ENCODE results near the gene YWHAB. TPM values are rescaled to one million over a fixed set of nuclear protein-coding genes. Genes with fewer than 3 reads are reported as not detected.
A peak's percentile ranks its signal among the peaks of the same experiment; 100 is the strongest.

YWHAB gene
- total and polyA plus RNA-seq, 10 donors: 85.8 to 237 (median 174) TPM

GRCh38 chr20:44908987-44909871, 23.7 kb downstream of the YWHAB start:
- TF ChIP-seq, protein P1, sequence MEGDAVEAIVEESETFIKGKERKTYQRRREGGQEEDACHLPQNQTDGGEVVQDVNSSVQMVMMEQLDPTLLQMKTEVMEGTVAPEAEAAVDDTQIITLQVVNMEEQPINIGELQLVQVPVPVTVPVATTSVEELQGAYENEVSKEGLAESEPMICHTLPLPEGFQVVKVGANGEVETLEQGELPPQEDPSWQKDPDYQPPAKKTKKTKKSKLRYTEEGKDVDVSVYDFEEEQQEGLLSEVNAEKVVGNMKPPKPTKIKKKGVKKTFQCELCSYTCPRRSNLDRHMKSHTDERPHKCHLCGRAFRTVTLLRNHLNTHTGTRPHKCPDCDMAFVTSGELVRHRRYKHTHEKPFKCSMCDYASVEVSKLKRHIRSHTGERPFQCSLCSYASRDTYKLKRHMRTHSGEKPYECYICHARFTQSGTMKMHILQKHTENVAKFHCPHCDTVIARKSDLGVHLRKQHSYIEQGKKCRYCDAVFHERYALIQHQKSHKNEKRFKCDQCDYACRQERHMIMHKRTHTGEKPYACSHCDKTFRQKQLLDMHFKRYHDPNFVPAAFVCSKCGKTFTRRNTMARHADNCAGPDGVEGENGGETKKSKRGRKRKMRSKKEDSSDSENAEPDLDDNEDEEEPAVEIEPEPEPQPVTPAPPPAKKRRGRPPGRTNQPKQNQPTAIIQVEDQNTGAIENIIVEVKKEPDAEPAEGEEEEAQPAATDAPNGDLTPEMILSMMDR (IDR thresholded peaks at IDR 0.05 in 8 of 11, conservative IDR thresholded peaks at IDR 0.05 in 3 of 11): no peak
- TF ChIP-seq POLR2A (IDR thresholded peaks at IDR 0.05): no peak
- TF ChIP-seq POLR2AphosphoS5 (IDR thresholded peaks at IDR 0.05): no peak
- H3K4me1 ChIP-seq: peaks cover 7 to 33% (median 23%) of the 10 kb centered on the region in 6 donors
- intact Hi-C loops (cut with DNase I; ENCODE audit: low total_unique reads): no loop called here
- H3K27me3 ChIP-seq (replicated peaks in 1 of 7): no peaks in the 10 kb centered on the region
- no peak for DNase-seq
- H3K9me3 ChIP-seq: no peaks in the 10 kb centered on the region
- H3K36me3 ChIP-seq: peaks cover 10 to 63% (median 41%) of the 10 kb centered on the region in 6 donors
- peak overlapping the region; percentile 55 to 93 (median 72) for H3K4me3 ChIP-seq
- peak overlapping the region in 4 of 8 donors; percentile 36 to 74 (median 64) for H3K27ac ChIP-seq
- WGBS, 5 donors: 31 to 34% (median 32%) methylated on average over 14 of the region's 14 CpGs

- intact Hi-C loops (cut with DNase I; ENCODE audit: low total_unique reads): no loop called here
- H3K4me3 ChIP-seq: peak within 1 kb of the TSS; percentile 55 to 93 (median 72)
- H3K27me3 ChIP-seq (replicated peaks in 1 of 7): no peaks in the 10 kb centered on the region
- H3K4me1 ChIP-seq: peaks cover 7 to 33% (median 23%) of the 10 kb centered on the region in 6 donors
- WGBS, 5 donors: 3 to 4% (median 4%) methylated on average over 18 to 61 of the region's 61 CpGs
- no peak for TF ChIP-seq POLR2A (IDR thresholded peaks at IDR 0.05)
- peak; percentile 82 to 93 (median 86) for TF ChIP-seq POLR2AphosphoS5 (IDR thresholded peaks at IDR 0.05)
- DNase-seq: peak; percentile 91
- H3K36me3 ChIP-seq: peaks cover 7 to 57% (median 33%) of the 10 kb centered on the region in 6 donors
- H3K9me3 ChIP-seq: no peaks in the 10 kb centered on the region
- peak within 1 kb of the TSS in 6 of 8 donors; percentile 26 to 74 (median 46) for H3K27ac ChIP-seq
These were observed 24.6 kb downstream of the YWHAB start, which contains the start of gene PABPC1L for GRCh38 chr20:44909872-44910689. TSS of gene PABPC1L (plus strand) at chr20:44910060. CDS start at chr20:44910144, 84 bp downstream.

DNA sequence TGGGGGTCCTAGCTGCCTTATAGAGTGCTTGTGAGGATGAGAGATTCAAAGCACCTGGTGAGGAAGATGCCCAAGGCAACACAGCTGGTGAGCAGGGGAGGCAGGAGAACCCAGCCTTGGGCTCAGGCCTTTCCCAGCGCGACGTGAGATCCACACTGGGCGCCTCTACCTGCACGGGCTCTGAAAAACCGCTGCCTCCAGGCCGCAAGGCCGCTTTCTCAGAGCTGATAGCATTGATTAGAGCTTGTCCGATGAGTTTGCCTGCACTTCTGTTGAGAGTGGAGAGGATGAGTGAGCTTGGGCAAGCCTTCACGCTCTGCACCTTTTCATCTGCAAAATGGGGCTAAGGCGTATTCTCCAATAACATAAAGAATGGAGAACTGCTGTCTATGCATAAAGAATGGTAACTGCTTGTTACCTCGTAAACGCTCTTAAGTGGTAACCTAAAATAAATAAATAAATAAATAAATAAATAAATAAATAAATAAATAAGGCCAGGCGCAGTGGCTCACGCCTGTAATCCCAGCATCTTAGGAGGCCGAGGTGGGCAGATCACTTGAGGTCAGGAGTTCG, 25.3 kb downstream of the YWHAB start:
- peaks cover 7 to 33% (median 23%) of the 10 kb centered on the region in 6 donors for H3K4me1 ChIP-seq
- intact Hi-C loops (cut with DNase I; ENCODE audit: low total_unique reads): no loop called here
- DNase-seq: no peak
- H3K36me3 ChIP-seq: peaks cover under 1 to 54% (median 26%) of the 10 kb centered on the region in 6 donors
- H3K9me3 ChIP-seq: no peaks in the 10 kb centered on the region
- TF ChIP-seq POLR2AphosphoS5 (IDR thresholded peaks at IDR 0.05) (no peak), POLR2A (IDR thresholded peaks at IDR 0.05) (no peak)
- H3K27me3 ChIP-seq (replicated peaks in 1 of 7): no peaks in the 10 kb centered on the region
- peak overlapping the region in 2 of 8 donors; percentile 36 to 74 for H3K27ac ChIP-seq
- peak overlapping the region in 5 of 8 donors; percentile 55 to 93 (median 73) for H3K4me3 ChIP-seq
- 76 to 86% (median 83%) methylated on average over 17 of the region's 17 CpGs for WGBS, 5 donors

DNA sequence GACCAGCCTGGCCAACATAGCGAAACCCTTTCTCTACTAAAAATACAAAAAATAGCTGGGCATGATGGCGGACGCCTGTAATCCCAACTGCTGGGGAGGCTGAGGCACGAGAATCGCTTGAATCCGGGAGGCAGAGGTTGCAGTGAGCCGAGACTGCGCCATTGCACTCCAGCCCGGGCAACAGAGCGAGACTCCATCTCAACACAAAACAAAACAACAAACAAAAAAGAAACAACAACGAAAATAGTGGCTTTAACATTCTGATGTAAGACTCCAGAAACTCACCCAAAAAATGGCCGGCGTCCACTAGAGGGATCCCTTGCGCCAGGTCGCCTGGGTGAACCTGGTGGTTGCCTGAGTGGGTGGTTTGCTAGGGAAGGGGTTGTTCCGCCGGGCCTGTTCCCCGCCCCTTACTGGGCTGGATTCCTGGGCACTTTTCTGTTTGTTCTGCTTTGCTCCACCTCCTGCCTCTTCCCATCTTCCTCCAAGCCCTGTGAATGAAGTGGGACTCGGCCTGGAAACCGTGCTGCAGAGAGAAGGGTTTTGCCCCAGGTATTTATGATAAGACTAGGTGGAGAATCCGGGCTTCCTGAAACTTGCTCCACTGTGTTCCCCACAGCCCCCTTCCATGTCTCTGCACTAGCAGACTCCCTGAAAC, 25.9 kb downstream of the YWHAB start:
- WGBS, 5 donors: 66 to 76% (median 67%) methylated on average over 21 of the region's 21 CpGs
- Histone ChIP-seq H3K27ac (no peak overlapping the region), H3K27me3 (replicated peaks in 1 of 7) (no peaks in the 10 kb centered on the region), H3K9me3 (no peaks in the 10 kb centered on the region), H3K4me1 (peaks cover 7 to 33% (median 23%) of the 10 kb centered on the region in 6 donors), H3K36me3 (peaks cover 0 to 50% (median 20%) of the 10 kb centered on the region in 6 donors), H3K4me3 (no peak overlapping the region)
- DNase-seq: peak; percentile 83
- TF ChIP-seq, protein P1 (IDR thresholded peaks at IDR 0.05 in 8 of 11, conservative IDR thresholded peaks at IDR 0.05 in 3 of 11): peak in 8 of 11 experiments; percentile 10 to 42 (median 36)
- TF ChIP-seq POLR2AphosphoS5 (IDR thresholded peaks at IDR 0.05) (peak in 1 of 3 donors; percentile 6), POLR2A (IDR thresholded peaks at IDR 0.05) (no peak)
- intact Hi-C loops (cut with DNase I; ENCODE audit: low total_unique reads): no loop called here

Data from spleen (tissue), 11 donors.